Activated CD4-positive, CD25-positive, alpha-beta regulatory T cell treated with anti-CD3 and anti-CD28 coated beads, Interleukin-2, amount 50 U/mL, for 16 hours (primary cell): ENCODE data around the gene PNPLA3.

Experiments
- DNase-seq: peaks from one replicate; pipeline ENCODE4 v3.0.0-alpha.2; 2020; ENCODE audit warnings: low read depth, low spot score

PNPLA3 gene

DNA sequence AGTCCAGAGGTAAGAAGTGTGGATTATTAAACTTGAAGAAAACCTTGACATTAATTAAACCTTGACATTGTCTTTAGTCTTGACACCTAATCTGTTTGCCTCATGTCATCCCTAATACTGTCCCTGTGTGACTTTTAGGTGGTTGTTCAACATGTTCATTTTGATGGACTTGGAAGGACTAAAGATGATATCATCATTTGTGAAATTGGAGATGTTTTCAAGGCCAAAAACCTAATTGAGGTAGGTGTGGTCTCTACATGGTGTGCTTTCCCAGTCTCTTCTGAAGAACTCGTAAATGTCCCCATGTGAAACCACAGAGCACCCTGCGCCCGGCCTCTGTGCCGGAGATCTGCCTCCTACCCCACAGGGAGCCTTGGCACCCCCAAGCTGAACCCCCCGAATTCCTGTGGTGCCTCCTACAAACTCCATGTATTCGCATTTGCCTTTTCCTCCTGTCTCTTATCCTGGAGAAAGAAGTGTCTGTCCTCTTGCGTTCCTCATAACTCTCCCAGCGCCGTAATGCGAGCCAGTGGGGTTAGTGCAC lies 40.8 kb downstream of the PNPLA3 start:
- no peak for DNase-seq

GRCh38 chr22:43967069-43967468 lies 43.5 kb downstream of the PNPLA3 start:
- DNase-seq: no peak

DNA sequence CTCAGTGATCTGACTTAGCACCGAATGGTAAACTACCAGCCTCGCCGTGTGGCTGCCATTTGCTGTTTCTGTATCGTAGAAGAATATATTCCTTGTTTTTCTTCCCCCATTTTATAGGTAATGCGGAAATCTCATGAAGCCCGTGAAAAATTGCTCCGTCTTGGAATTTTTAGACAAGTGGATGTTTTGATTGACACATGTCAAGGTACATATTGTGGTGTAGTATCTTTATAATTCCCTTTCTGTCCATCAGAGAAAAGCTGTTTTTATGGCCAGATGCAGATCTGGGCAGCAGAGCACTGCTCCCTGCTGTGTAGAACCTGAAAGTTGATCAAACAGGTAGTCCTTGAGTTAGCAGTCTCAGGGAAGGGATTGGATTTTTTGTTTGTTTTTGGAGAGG lies 45.0 kb downstream of the PNPLA3 start:
- DNase-seq: no peak

DNA sequence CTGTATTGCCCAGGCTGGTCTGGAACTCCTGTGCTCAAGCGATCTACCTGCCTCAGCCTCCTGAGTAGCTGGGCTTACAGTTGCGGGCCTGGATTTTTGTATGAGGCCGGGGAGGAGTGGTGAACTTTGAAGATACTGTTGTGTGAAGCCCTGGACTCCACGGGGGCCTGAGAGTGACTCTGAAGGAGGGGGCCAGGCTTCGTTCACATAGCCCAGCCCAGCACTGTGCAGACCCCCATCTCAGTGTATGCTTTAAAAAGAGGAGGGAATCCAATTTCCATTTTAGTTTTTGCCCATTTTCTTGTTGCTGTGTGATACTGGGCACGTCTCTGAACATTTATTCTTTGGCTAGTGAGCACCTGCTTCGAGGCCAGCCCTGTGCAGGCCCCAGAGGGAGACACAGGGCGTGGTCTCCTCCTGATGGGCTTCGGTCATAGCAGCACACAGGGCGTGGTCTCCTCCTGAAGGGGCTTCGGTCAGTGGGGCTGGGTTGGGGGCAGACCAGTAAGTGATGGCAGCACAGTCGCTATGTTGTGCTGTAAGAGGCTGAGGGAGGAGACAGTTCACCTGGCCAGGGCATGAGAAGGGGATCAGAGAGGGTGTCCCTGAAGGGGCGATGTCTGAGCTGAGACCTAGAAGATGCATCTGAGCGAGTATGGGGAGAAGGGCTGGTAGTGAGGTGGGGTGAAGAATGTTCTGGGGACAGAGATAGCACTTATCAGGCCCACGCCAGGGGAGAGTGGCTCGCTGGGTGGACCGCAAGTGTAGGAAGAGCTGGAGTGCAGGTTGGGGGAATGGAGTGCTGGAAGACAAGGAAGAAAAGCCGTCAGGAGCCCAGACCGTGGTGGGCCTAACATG lies 45.6 kb downstream of the PNPLA3 start:
- no peak for DNase-seq

GRCh38 chr22:43969989-43970755 lies 46.6 kb downstream of the PNPLA3 start:
- no peak for DNase-seq

DNA sequence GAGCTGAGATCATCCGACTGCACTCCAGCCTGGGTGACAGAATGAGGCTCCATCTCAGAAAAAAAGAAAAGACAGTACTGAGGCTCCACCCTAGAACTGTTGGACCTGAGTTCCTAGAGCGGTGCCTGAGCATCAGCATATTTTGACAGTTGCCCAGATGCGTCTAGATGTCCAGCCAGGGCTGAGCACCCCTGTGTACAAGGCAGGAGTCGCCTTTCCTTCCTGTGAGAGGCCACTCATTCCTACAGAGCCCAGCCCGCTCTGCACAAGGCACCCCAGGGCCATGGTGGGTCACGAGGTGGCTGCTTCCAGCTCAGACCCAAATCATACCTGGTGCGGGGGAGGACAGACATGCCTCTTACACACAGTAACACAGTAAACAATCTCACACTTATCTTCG lies 47.5 kb downstream of the PNPLA3 start:
- no peak for DNase-seq

- DNase-seq: no peak
These were observed 49.4 kb downstream of the PNPLA3 start for GRCh38 chr22:43972931-43973462.

DNA sequence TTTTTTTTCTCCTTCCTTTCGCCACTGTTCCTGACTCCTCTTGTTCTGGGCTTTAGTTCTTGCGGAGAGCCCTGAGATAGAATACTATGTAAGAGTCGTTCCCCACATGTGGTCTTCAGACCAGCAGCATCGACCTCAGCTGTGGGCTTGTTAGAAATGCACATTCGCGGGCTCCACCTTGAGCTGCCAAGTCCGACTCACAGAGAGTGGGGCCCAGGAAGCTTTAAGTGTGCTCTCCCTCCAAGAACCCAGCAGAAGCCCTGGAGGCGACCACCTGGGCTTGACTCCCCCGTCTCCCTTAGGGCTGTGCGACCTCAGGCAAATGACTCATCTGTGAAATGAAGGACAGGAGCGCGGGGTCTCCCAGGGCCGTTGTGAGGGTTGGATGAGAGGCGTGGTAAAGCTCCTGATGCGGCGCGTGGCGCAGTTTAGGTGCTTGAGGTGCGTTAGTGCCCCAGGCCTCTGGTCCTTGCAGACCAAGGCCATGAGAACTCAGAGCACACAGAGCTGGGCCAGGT lies 50.5 kb downstream of the PNPLA3 start:
- no peak for DNase-seq

GRCh38 chr22:43975041-43975440 lies 51.4 kb downstream of the PNPLA3 start:
- DNase-seq: no peak

DNA sequence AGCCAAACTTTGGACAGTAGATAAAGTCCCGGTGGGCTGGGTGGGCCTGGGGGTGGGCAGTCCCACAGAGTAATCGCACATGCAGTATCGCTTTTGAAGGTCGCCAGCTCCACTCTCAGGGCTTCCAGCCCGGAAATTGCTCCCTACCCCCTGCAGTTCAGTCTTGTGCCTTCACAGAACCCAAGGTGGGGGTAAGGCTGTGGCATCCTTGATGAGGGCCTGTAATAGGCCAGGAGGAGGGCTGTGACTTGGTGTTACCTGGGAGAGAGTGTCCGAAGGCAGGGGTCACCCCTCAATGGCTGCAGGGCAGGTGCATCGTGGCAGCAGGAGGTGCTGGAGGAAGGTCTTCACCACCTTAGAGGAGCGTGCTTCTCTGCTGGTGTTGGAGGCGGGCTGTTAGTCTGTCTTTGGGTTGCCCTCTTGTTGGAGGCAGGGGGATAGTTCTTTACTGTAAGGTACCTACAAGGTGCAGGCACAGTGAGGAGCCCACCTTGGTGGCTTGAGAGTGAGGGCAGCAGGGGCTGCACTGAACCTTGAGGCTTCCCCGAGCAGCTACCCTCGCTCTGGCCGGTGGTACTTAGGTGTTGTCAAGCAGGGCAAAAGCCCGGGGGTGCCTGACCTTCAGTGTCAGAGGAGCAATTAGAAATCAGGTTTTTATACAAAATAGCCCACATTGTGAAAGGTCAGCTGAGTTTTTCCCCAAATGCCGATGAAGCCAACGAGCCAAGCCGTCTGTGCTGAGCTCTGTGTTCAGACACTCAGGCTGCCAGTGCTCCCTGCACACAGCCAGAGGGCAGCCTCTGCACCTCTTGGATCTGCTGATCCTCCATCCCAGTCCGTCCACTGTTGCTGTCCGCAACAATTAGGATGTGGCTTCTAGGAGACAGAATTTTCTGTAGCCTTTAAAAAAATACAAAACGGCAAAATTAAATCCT lies 53.5 kb downstream of the PNPLA3 start:
- DNase-seq: no peak

DNA sequence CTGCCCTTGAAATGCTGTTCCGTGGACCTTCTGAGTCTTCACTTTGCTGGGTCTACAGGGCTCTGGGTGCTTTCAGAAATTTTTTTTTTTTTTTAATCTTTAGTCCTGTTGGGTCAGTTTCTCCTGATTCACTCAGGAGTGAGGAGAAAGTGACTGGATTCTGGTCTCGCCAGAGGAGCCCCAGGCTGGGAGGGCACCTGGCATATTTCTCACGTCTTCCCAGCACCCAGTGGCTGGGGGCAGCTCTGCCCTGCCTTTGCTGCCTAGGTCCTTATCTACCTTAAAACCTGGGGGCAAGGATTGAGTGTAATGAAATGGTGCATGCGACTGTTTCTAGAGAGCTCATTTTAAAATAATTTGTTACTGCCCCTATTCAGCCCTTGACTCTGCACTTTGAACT lies 55.0 kb downstream of the PNPLA3 start:
- DNase-seq: no peak

DNA sequence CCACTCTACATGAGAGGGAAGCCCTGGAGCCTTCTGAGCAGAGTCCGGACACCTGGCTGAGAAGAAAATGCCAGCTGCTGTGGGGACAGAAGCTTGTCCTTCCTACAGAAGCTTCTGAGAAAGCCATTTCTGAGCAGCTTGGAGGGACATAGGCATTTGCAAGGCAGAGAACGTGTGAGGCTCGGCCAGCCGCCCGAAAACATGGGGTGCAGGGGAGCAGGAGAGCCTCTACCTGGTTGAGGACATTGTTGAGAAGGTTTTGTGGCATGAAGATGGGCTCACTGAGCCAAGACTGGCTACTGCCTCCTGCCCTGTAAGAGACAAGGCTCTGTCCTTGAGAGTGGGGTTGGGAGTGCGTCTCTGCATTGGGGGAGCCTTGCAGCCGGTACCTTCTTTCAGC lies 57.0 kb downstream of the PNPLA3 start:
- DNase-seq: no peak

GRCh38 chr22:43980996-43981395 lies 57.4 kb downstream of the PNPLA3 start:
- DNase-seq: no peak

GRCh38 chr22:43983808-43984207 lies 60.2 kb downstream of the PNPLA3 start:
- DNase-seq: no peak

- no peak for DNase-seq
These were observed 61.9 kb downstream of the PNPLA3 start for GRCh38 chr22:43985532-43985931.

- no peak for DNase-seq
These were observed 64.7 kb downstream of the PNPLA3 start for GRCh38 chr22:43988116-43988820.

- DNase-seq: no peak
These were observed 65.4 kb downstream of the PNPLA3 start for GRCh38 chr22:43988960-43989359.

- no peak for DNase-seq
These were observed 66.4 kb downstream of the PNPLA3 start for GRCh38 chr22:43990044-43990443.

- DNase-seq: no peak
These were observed 67.9 kb downstream of the PNPLA3 start for GRCh38 chr22:43991316-43992020.

GRCh38 chr22:43992331-43992821 lies 68.8 kb downstream of the PNPLA3 start:
- DNase-seq: no peak
